Stimulated activated CD8-positive, alpha-beta memory T cell treated with anti-CD3 and anti-CD28 coated beads, Interleukin-12 subunit alpha, Interleukin-12 subunit beta, amount 100 ng/mL, for 24 hours (primary cell): ENCODE measurements around the gene COMMD3.

Source experiments
- DNase-seq: peaks from one replicate; pipeline ENCODE4 v3.0.0-alpha.2; 2020; ENCODE audit errors: extremely low read depth

The COMMD3 gene

DNA sequence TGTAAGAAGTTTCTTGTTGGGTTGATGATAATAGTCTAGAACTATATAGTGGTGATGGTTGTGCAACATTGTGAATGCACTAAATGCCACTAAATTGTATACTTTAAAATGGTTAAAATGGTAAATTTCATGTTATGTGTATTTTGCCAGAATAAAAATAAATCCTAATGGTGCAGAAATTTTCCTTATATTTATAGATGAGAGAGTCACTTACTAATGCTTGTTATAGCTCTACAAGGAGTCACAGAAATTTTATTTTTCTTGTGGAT, 50.2 kb downstream of the COMMD3 start:
- DNase-seq, result no peak

DNA sequence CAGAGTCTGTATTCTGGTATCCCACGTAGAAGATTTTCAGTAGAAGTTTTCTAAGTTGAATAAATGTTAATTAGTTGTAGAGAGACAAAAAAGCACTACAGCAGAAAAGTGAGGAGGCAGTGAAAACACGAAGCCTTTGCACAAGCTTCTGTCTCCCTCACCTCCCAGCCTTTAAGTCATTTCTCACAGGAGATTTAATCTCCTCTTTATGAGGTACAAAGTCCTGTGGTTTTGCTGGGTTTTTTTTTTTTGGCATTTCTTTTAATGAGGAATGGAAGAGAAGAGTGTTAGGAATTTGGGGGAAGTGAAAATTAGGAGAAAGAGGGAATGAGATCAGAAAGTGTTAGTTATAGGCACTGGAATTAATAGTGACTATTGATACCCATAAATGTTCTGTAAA, 50.6 kb downstream of the COMMD3 start:
- no peak for DNase-seq

DNA sequence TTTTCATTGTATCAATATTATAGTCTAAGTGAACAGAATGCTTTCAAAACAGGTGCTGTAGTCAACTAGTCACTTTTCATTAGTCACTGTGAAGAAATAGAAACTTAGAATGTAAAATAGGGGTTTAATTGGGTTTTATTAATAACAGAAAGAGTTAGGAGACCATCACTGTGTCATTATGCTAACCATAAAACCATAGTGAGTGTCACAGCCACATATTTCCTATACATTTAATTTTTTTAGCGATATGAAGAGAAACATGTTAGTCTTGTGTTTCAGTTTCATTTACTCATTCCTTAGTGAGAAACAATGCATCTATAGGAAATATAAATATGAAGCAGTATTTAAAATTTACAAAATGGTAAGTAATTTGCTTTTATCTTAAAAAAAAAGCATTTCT, 51.3 kb downstream of the COMMD3 start:
- no peak for DNase-seq

DNA sequence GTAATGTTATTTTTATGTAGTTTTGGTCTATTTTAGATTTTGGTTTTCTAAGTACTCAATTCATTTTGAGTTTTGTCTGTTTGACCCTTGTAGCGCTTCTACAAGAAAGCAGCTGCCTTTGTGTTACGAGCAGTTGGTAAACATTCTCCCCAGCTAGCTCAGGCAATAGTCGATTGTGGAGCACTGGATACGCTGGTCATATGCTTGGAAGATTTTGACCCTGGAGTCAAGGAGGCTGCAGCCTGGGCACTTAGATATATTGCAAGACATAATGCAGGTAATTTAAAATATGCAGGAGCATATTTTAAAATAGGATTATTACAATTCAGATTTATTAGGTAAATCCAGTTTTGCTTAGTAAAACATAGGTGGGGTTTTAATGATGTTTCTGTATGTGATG, 52.2 kb downstream of the COMMD3 start:
- no peak for DNase-seq

DNA sequence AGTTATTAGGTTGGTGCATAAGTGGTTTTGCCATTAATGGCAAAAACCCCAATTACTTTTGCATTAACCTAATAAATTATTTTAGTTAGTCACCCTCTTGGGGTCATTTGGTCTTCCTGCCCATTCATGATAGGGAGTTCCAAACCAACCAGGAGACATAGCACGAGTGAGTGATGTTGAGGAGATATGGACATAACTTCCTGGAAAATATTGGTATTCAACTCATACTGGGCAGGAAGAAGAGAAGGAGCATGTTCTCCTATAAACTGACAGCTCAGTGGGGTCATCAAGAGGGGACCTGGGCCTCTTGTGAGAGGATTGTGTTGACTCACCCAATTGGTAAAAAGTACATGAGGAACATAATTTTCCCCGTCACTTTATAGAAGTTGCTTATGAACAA, 52.8 kb downstream of the COMMD3 start:
- no peak for DNase-seq

DNA sequence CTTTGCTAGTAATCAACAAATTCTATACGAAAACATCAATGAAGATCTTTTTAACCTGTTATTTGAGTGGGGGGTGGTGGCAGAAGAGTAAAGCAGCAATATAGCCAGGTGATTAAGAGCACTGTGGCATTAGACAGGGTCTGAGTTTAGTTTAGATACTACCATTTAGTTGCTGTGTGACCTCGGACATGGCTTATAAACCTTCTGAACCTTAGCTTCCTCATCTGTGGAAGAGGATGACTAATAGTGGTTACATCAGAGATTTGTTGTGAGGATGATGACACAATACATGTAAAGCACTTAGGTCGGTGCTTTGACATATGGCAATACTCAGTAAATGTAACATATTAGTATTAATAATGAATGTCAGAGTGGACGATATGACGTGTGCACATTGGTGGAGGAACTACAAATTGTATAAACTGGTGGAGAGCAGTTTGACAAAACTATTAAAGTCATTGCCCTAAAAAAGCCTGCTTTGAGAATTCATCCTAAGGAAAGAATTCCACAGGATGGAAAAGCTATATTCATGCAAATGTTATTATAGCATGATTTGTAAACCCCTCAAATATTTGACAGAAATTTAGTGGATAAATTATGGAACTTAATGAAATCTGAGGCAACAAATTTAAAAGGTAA, 53.4 kb downstream of the COMMD3 start:
- no peak for DNase-seq
